HS-5 (cell line): ENCODE measurements around the gene HCLS1.
"Not testable (repeated sequence)": the region's sequence is repeated elsewhere in the genome, so short reads cannot be mapped to it uniquely, and the experiment has no call there.

ENCODE experiments used
- DNase-seq: peaks from one replicate; pipeline ENCODE4 v3.0.0-alpha.2; 2012; ENCODE audit warnings: low read depth

The HCLS1 gene

GRCh38 chr3:121598564-121598963, 62.1 kb downstream of the HCLS1 start:
- no peak for DNase-seq

GRCh38 chr3:121595765-121596406, 64.8 kb downstream of the HCLS1 start:
- DNase-seq: no peak

- DNase-seq: no peak
Observed at GRCh38 chr3:121594850-121595249, 65.9 kb downstream of the HCLS1 start.

GRCh38 chr3:121593806-121594205, 66.9 kb downstream of the HCLS1 start:
- DNase-seq: not testable (repeated sequence)

GRCh38 chr3:121592856-121593702, 67.6 kb downstream of the HCLS1 start, which contains the start of gene FBXO40:
FBXO40 (plus strand) TSS chr3:121593379; CDS start chr3:121620576, 27,197 bp downstream.
- no peak for DNase-seq

GRCh38 chr3:121584418-121584817, 76.3 kb downstream of the HCLS1 start:
- no peak for DNase-seq

GRCh38 chr3:121581691-121582090, 79.0 kb downstream of the HCLS1 start:
- DNase-seq: no peak
